GM21423 (cell line): Measurements from ENCODE around the gene MIS18A.
"Not testable (repeated sequence)": the region's sequence is repeated elsewhere in the genome, so short reads cannot be mapped to it uniquely, and the experiment has no call there.

Source experiments
- ATAC-seq: cut with Tn5 transposase; IDR thresholded peaks from one replicate; pipeline ENCODE4 v1.9.1; 2021; ENCODE audit warnings: mild to moderate bottlenecking, moderate library complexity; ENCODE audit not compliant: unreplicated experiment

MIS18A gene, protein sequence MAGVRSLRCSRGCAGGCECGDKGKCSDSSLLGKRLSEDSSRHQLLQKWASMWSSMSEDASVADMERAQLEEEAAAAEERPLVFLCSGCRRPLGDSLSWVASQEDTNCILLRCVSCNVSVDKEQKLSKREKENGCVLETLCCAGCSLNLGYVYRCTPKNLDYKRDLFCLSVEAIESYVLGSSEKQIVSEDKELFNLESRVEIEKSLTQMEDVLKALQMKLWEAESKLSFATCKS

DNA sequence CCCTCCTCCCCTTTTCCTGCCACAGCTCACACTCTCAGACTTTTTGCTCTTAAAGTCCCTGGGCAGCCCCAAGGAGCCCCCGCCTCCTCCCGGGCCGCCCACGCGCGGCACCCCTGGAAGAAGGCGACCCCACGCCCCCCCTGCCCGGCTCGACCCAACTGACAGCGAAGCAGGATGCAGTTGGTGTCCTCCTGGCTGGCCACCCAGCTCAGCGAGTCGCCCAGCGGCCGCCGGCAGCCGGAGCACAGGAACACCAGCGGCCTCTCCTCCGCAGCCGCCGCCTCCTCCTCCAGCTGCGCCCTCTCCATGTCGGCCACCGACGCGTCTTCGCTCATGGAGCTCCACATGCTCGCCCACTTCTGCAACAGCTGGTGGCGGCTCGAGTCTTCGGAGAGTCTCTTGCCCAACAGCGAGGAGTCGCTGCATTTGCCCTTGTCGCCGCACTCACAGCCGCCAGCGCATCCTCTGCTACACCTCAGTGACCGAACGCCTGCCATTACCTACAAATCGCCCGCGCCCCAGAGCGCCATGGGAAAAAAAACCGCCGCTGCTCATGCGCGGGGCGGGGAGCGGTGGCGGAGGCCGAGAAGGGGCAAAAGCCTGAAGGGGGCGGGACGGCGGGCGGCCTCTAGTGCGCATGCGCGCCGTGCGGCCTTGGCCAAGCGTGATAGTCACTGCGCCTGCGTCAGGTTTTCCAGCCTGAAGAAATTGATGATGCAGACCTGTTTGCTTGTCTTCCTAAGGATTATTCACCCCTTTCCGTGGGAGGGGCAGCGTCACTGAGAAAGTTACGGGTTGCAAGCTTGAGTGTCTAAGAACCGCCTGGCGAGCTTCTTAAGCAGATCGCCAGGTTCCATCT is at the start of gene MIS18A:
Gene MIS18A, minus strand, starts transcription at position 532 of the 859 bp plus-strand sequence. Its CDS starts 35 bp downstream, at position 497.
- ATAC-seq, result peak; percentile 97

DNA sequence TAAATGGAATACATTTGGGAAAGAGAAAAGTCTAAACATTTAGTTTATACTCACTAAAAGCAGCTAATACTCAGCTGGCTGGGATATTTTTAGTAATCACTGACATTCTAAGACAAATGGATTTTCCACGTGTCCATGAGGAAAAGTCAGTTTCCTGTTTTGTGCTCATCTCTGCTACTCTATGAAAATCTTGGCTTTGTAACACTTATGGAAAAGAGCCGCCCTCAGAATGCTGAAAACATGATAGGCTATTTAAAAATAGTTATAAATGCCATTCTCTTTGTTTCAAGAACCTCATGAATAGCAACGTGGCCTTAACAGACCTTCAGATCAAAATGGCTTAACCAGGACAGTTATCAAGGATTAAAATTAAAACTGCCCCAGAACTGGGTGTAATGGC is 49.7 kb upstream of the MIS18A start:
- no peak for ATAC-seq

DNA sequence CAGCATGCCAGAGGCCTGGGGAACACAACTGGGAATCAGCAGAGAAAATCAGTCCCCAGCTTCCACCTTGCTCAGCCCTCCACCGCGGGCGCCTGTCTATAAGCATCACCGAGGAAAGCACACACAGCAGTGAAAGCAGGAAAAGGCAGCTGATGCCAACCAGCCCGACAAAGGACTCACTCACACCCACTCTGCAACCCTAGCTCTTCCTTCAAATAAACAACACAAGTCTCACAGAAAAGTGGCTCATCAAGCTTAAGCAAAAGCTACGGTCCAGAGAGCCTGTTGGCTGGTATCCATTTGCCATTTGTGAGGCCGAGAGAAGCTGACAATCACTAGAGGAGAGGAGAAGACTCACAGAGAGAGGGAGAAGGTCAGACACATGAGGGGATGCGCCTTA is 46.9 kb upstream of the MIS18A start:
- no peak for ATAC-seq

DNA sequence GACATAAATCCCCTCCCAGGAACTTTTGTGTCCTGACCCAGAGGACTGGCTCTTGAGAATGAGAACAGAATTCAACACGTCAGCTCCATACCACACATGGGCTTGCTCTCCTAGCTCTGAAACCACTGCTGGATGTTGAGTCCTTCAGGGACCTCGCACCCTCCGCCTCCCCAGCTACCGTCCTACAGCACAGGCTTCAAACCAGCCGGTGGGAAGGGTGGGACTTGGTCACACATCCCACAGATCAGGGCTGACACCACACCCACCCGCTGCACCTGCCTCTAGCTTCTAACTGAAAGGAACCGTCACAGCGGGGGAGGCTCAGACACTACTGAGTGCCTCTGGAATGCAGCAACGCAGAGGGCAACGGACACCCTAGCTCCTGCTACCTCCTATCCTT is 43.8 kb upstream of the MIS18A start:
- no peak for ATAC-seq

DNA sequence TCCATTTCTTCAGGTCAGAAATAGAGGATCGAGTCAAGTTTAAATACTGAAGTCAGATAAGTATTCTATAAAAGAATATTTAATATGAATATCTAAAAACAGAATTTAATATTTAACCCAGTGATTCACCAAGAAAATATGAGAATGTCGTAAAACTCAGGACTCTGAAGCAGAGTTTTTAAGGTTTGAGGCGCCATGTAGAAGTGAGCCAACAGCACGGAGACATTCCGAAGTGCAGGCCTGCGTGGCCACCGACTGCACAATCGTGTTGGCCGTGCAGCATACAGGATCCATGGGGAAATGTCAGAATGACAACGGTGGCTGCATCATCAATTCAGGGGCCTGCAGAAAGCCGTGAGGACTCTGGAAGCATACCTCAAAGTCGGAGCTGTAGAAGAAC is 43.3 kb upstream of the MIS18A start:
- ATAC-seq, result no peak

DNA sequence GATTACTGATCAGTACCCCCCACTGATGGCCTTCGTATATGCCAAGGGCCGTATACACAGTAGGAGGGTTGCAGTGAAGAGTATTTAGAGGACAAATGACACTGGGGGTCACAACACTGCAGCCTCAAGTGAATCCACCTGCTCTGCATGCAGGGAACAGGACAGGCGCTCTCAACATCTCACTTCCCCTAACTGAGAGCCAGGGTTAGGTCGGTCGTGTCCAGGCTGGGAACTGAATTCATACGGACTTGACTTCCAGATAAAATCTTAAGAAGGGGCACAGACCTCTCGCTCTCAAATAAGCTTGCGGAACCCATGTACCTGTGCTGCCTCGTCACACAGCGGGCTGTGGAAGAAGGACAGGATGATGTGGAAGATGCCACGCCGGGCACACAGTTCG is 42.6 kb upstream of the MIS18A start:
- no peak for ATAC-seq

DNA sequence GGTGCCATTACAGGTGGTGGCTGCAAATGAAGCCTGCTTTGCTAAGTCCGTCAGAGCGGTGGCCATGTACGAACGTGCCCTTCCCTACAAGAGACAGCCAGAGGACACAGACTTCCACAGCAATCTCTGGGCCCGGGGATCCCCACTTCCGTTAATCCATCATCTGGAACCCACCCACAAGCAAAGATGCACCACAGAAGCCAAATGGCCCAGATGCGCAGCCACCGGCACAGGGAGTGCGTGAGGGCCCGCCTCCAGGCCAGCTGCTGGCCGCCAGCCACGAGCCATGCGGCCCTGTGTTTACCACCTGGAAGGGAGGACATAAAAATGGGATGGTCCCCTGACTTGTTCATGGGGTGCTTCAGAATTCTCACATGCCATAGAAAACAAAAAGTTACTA is 41.9 kb upstream of the MIS18A start:
- no peak for ATAC-seq

DNA sequence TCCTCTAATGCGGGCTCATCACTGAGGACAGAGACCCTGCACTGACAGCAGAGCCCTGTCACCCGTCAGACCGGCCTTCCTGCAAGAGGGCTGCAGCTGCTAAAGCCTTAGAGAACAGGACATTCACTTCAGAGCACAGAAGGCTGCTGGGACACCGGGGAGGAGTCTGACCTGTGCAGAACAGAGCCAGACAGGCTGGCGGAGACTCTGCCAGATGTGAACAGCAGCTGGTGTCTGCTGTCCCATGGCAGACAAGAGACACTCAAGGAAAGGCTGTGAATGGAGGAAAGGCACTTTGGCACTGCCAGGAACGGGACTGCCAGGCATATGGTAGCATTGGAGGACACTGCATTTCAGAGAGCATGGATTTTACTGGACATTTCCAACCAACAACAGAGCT is 41.2 kb upstream of the MIS18A start:
- no peak for ATAC-seq

DNA sequence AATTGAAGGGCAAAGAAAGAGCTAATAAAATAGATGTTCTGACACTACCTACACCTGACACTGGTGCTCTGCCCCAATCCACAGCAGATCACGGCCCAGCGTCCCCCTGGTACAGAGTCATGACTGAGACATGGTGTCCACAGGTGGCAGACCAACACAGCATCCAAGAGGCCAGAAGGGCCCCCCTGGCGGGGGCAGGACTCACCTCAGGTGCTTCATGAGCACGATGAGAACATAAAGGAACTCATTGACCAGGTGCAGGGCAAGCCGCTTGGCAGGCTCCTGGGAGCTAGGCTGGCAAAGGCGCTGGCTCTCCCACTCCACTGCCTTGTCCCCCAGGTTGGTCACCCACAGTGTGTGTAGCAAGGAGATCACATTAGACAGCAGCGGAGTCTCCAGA is 40.2 kb upstream of the MIS18A start:
- ATAC-seq, result no peak

DNA sequence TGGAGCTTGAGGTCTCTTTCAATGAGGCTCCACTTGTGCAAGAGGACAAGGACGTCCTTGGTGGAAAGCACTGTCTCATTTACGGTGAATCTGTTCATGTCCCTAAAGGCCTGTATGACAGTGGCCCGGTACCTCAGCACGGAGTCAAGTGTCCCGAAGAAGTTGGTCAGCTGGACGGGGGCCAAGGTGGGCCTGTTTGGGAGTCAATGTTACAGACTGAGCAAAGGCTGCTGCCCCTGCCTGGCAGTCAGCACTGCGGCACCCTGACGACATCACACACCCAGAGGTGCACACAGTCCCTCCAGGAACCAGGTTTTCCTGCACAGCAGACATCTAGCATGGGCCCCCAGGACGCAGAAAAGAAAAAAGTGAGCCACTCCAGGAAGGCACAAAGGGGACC is 38.9 kb upstream of the MIS18A start:
- no peak for ATAC-seq

DNA sequence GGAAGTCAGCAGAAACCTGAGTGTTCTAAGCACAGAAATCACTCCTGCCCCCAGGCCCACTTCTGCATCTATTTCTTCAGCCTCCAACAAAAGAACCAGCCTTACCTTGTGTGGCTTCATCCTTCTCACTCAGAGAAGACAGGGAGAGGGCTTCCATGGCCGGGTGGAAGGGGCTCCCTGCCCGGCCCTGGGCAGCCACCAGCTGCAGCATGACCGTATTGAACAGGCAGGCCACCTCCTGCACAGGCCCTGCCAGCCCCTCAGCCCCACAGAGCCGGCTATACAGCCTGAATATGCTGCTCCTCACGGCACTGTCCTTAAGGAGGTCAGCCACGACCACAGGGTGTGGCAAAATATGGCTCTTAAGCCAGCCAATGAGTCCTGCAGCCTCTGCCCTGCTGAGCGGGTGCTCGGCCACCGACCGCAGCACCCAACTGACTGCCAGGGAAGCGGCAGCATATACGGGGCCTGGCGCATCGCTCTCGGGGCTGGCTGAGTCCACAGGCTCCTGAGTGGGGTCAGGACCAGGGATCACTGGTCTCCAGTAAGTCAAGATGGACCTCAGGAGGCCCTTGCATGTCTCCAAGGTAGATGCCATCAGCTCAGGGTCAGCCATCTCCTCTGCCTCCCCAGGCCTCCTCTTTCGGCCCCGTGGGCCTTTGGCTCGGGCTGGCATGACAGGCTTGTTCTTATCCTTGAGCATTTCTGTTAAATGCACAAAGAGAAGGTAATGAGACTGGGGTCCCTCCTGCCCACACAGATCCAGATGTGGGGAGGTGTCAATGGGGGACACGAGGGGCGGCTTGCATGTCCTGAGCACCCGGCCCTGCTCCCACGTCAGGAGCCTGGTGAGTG is 37.7 kb upstream of the MIS18A start:
- ATAC-seq, result no peak

DNA sequence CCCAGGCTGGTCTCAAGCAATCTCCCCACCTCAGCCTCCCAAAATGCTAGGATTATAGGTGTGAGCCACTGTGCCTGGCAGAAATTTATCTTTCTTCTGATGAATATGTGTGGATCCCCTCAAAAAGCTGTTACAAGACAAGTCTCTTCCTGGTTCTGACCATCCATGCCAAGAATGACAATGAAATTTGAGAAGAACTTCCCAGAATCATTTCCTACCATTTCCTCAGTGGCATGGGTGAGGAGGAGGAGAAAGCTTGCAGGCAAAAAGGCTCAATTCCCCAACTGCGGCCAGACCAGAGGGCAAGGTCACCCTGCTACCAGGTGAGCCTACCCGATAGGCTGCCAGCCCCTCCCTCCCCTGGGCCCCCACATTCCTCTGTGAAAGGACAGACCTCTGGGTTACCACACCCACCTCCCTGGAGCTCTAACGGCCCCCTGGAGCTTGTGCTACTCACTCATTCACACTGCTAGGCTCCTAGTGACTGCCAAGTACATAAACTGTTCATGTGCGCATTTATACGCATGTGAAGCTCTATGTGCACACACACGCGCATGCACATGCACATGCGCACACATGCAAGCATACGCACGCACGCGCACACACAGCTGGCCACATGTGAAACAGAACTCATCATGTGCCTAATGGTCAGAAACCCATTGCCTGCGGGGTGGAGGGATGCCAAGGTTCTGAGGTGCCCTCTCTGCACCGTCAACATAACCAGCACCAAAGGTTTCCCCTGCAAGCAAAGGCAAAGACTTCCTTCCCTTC is 36.8 kb upstream of the MIS18A start:
- ATAC-seq, result no peak

DNA sequence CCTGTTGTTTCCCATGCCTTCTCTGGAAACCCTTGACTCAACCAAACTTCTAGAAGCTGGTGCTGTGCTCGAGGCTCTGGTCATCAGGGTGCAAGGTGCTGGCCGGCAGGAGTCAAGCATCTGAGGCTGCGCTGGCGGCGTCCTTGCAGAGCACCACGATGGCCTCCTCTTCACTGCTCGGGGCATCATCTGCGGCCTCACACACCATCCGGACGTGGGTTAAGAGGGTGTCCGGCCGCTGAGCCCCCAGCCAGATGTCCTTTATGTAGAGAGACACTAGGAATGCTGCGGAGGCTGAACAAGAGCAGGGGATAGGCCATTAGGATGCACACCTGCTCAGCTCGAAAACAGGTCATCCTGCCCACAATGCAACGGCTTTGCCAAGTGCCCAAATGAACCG is 36.0 kb upstream of the MIS18A start:
- no peak for ATAC-seq

DNA sequence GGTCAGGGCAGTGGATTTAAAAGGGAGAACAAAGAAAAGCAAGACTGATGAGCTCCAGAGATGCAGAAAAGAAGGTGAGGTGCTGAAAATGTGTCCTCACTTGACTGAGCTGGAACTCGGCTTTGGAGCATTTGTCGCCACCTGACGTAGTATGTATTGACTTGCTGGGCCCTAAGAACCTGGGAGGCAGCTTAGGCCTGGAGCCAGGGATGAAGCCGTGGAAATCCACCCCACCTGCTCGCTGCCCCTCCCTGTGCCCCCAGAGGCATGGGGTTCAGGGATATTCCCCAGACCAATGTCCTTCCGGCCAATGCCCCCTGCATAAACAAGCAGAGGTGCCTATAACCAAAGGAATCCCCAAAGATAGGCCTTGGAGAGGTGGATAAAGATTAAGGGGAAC is 34.1 kb upstream of the MIS18A start:
- no peak for ATAC-seq

DNA sequence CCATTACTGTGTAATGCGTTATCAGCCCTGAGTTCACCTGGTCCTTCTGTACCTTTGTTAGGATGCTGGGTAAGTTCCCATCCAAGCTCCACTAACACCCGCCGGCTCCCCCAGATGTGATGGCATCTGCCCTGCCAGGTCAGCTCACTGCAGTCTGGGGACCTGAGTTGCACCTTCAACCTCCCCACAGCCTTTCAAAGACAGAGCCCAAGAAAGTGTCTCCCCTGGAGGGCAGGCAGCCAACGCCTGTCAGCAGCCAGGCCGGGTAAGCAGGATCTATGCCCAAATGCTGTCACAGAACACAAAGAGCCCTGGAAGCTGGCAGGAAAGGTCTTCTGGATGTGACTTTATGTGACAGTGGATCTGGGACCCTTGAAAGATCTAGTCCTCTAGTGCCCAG is 33.5 kb upstream of the MIS18A start:
- no peak for ATAC-seq

DNA sequence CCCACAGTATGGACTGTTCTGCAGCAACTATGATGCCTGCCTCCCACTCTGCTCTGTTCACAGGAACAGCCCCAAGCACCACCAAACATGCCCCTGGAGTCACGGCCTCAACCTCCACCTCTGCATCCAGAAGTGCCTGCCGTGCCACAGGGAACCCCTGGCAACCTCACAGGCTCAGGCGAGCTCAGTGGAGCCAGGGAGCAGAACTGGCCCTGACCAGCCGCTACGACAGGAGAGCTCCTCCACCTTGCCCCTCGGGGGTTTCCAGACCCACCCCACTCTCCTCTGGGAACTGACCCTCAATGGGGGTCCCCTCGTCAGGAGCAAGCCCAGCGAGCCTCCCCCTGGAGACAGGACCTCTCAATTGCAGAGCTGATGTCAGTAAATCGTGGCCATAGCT is 32.8 kb upstream of the MIS18A start:
- no peak for ATAC-seq

DNA sequence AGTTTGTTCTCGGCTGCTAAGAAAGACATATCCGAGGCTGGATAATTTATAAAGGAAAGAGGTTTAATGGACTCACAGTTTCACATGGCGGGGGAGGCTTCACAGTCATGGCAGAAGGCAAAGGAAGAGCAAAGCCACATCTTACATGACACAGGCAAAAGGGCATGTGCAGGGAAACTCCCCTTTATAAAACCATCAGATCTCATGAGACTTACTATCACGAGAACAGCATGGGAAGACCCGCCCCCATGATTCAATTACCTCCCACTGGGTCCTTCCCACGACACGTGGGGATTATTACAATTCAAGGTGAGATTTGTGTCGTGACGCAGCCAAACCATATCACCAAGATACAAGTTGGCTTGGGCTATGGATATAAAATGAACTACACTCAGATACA is 32.1 kb upstream of the MIS18A start:
- not testable (repeated sequence) for ATAC-seq

DNA sequence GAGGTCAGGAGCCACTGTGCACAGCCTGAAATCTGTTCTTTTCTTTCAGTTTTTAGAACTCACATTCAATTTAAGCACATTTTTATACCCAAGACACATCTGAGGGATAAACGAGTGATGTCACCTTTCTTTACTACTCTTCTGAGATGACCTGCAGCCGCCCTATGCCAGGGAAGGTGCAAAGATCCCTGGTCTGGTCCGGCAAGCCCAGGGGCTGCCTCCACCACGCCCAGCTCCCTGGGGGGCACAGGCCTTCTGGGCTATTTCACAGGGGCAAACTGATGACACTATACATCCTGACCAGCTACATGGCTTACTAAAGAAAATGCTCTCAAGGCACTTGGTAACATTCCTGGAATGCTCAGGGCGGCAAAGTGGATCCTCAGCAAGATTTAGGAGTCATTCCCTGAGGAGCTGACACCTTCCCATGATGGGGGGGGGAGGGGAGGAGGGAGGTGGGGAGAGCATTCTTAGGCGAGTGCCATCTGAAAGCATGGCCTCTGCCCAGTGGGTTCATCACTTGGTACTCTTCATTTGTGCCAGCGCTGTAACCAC is 31.1 kb upstream of the MIS18A start:
- no peak for ATAC-seq

DNA sequence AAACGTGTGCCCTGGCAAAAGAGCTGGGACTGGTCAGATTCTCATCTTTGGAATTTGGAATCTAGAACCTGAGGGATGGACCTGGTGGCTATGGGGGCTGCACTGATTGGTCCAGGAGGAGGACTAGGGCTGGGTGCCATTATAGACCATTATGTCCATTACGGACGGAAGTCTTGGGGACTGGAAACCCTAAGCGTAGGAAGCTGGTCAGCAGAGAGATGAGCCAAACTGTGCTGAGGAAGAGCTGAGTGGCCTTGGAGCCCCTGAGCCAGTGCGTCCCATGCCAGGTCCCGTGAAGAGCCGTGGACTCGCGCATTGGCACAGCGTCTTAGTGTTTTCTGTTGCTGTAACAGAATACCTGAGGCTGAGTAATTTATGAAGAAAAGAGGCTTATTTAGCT is 29.8 kb upstream of the MIS18A start:
- no peak for ATAC-seq

DNA sequence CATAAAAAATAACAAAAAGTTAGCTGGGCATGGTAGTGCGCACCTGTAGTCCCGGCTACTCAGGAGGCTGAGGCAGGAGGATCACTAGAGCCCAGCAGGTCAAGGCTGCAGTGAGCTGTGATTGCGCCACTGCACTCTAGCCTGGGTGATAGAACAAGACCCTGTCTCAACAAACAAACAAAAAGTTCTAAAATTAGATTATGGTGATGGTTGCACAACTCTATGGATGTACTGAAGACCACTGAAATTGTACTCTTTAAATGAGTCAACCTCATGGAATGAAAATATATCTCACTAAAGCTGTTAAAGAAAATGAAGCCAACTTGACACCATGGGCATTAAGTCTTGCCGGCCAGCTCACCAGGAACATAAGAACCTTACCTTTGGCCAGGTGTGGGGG is 28.9 kb upstream of the MIS18A start:
- no peak for ATAC-seq
